ENCODE results near the gene NIPA2.

NIPA2 gene

DNA sequence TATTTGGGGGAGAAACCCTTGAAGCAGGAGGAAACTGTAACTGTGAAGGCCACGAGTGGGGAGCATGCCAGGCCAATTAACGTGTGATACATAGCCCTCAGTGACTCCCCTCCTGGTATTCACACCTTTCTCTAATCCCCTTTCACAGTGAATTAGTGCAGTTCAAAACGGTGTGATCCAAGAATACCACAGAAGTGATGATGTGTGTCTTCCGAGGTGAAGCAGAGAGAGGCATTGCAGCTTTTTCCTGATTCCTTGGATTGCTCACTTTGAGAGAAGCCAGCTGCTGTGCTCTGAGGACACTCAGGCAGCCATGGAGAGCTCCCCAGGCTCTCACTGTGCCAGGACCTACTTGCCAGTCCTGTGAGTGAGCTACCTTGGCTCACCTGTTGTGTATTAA lies 17.3 kb downstream of the NIPA2 start:
- TF ChIP-seq, protein P1, sequence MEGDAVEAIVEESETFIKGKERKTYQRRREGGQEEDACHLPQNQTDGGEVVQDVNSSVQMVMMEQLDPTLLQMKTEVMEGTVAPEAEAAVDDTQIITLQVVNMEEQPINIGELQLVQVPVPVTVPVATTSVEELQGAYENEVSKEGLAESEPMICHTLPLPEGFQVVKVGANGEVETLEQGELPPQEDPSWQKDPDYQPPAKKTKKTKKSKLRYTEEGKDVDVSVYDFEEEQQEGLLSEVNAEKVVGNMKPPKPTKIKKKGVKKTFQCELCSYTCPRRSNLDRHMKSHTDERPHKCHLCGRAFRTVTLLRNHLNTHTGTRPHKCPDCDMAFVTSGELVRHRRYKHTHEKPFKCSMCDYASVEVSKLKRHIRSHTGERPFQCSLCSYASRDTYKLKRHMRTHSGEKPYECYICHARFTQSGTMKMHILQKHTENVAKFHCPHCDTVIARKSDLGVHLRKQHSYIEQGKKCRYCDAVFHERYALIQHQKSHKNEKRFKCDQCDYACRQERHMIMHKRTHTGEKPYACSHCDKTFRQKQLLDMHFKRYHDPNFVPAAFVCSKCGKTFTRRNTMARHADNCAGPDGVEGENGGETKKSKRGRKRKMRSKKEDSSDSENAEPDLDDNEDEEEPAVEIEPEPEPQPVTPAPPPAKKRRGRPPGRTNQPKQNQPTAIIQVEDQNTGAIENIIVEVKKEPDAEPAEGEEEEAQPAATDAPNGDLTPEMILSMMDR (IDR thresholded peaks at IDR 0.05; ENCODE audit: borderline replicate concordance, insufficient read depth, low read depth, low read length): no peak
- no peak overlapping the region for H3K4me3 ChIP-seq (ENCODE audit: low read depth, low read length)

DNA sequence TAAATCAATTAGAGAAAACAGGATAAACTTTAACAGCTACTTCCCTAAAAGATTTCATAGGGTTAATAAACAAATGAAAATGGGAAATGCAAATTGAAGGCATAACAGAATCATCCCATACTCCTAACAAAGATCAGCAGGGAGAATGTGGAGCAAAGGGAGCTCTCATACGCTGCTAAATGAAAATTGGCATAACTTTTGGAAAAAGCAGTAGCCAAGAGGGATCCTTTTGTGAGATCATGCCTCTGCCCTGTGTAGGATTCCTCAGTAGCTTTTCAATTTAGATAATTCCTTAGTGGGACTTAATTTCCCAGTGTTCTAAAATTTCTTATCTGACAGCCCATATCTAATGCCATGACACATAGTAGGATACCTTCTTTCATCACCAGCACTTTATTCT lies 18.2 kb downstream of the NIPA2 start:
- H3K4me3 ChIP-seq (ENCODE audit: low read depth, low read length): no peak overlapping the region
- TF ChIP-seq, protein P1 (IDR thresholded peaks at IDR 0.05; ENCODE audit: borderline replicate concordance, insufficient read depth, low read depth, low read length): no peak

DNA sequence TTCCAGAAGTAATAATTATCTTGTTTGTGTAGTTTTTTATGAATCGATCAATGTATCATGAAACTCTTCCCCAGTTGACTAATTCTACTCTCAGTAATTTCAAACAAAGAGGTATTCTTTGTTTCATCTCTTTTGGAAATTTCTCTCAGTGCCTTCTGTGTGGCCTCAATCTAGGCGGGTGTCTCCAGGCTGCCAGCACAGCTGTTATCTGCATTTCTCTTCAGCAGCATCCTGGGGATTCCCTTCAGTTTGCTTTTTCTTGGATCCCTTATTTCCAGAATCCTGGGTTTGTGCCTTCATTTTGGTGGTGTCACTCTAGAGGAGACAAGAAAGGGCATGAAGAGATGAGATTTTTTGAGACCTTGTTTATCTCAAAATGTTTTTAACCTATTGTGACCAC lies 22.7 kb downstream of the NIPA2 start:
- TF ChIP-seq, protein P1 (IDR thresholded peaks at IDR 0.05; ENCODE audit: borderline replicate concordance, insufficient read depth, low read depth, low read length): no peak

DNA sequence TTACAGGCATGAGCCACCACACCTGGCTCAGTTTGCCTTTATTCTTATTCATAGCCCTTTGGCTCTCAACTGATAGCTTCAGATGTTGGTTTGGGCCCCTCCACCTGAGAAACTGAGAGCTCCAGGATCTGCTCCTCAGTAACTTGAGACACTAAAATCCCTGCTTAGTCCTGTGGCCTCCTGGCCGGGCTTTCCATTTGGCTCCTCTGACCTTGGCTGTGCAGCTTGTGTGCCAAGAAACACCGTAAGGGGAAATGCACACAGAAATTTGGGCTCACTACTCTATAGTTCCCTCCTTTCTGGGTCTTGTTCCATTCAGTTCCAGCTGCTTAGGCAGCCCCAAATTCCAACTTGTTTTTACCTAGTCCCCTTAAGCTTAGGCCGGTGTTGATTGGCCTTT lies 24.9 kb downstream of the NIPA2 start:
- H3K4me3 ChIP-seq (ENCODE audit: low read depth, low read length): no peak overlapping the region
- TF ChIP-seq, protein P1 (IDR thresholded peaks at IDR 0.05; ENCODE audit: borderline replicate concordance, insufficient read depth, low read depth, low read length): no peak

More for the DNA sequence above, 22.7 kb downstream of the NIPA2 start:
- H3K4me3 ChIP-seq (ENCODE audit: low read depth, low read length): no peak overlapping the region

DNA sequence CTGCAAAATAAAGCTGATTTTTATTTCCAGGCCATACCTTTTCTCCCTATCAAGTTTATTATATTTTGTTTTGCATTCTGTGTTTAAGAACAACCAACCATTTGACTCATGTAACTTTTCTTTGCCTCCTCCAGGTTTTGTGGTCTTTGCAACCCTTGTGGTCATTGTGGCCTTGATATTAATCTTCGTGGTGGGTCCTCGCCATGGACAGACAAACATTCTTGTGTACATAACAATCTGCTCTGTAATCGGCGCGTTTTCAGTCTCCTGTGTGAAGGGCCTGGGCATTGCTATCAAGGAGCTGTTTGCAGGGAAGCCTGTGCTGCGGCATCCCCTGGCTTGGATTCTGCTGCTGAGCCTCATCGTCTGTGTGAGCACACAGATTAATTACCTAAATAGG lies 27.6 kb downstream of the NIPA2 start:
- H3K4me3 ChIP-seq (ENCODE audit: low read depth, low read length): no peak overlapping the region
- TF ChIP-seq, protein P1 (IDR thresholded peaks at IDR 0.05; ENCODE audit: borderline replicate concordance, insufficient read depth, low read depth, low read length): no peak

DNA sequence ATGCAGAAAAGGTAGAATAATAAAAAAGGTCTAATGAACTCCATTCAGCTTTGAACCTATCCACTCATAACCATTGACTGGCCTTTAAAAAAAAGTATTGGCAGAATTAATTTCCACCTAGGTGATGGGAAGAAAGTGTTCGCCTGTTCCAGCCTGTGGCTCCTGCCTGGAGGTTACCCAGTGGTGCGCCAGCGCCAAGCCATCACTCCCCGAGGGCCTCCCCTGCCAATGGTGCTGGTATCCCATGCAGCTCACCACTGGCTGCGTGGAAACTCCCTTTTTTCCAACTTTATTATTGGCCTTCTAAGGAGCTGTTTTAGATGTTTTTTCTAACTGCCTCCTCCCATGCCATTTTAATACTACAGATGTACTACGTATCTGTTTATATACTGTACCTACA lies 29.4 kb downstream of the NIPA2 start:
- H3K4me3 ChIP-seq (ENCODE audit: low read depth, low read length): no peak overlapping the region
- TF ChIP-seq, protein P1 (IDR thresholded peaks at IDR 0.05; ENCODE audit: borderline replicate concordance, insufficient read depth, low read depth, low read length): no peak

DNA sequence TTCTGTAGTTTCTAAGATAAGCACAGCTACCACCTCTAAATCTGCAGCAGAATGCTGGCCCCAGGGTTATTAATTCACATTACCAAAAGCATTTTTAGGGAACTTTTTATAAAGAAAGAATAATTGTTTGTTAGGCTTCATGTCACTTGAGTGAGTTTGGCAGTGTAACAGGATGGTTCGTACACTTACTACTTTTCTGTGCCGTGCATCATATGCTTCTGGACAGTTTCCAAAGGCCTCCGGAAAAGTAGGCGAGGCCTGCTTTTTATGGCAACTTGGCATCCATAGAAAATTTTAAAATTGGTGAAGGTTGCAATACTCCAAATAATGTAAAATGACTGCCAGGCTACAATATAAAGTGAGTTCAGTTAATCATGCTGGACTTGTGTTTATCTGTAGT lies 30.0 kb downstream of the NIPA2 start:
- H3K4me3 ChIP-seq (ENCODE audit: low read depth, low read length): no peak overlapping the region
- TF ChIP-seq, protein P1 (IDR thresholded peaks at IDR 0.05; ENCODE audit: borderline replicate concordance, insufficient read depth, low read depth, low read length): no peak
